ENCODE measurements around the gene PPP1R26. TPM values are rescaled to one million over a fixed set of nuclear protein-coding genes. Genes with fewer than 3 reads are reported as not detected.
A peak's percentile ranks its signal among the peaks of the same experiment; 100 is the strongest.
"Not testable (repeated sequence)": the region's sequence is repeated elsewhere in the genome, so short reads cannot be mapped to it uniquely, and the experiment has no call there.

PPP1R26 gene, protein sequence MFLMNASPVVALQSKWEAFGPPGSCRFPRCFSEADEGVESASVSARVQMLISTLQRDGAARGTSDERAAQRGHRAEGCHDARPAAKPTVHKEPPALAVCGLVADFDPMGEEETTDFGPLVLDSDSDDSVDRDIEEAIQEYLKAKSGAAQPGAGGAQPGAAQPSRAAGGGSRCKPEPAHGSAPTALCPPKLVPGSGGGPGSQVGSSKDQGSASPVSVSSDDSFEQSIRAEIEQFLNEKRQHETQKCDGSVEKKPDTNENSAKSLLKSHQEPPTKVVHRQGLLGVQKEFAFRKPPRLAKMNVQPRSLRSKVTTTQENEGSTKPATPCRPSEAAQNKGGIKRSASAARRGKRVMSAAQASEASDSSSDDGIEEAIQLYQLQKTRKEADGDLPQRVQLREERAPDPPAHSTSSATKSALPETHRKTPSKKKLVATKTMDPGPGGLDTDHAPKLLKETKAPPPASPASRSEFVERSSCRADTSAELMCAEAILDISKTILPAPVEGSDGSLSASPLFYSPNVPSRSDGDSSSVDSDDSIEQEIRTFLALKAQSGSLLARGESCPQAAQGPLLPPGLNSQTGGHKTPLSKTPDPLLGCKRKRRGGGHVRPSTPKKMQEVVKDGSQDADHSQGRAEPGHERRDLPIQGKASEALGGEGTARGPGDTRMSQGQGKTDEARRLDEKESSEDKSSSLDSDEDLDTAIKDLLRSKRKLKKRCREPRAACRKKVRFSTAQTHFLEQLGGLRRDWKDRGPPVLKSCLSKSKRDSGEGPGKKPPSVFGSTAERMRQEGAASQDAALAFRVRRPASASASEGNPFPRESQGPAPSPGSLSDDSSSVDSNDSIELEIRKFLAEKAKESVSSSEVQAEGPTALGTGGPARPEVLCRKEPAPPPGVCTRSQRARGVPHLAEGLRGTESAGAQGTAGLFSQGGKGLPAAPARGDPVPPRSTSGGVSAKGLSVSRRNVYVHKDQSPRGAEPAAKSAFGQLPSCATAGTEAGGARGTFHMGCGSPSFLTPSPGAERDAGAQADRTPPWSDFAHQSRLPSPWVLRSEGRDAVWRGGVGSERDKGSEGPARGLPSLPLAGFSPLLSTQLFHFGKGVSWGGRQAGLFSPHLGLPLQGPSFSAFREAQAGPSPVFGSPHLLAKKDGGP (N-terminal part only)
- total RNA-seq, result under 1 TPM; 0.29 to 0.32 TPM

DNA sequence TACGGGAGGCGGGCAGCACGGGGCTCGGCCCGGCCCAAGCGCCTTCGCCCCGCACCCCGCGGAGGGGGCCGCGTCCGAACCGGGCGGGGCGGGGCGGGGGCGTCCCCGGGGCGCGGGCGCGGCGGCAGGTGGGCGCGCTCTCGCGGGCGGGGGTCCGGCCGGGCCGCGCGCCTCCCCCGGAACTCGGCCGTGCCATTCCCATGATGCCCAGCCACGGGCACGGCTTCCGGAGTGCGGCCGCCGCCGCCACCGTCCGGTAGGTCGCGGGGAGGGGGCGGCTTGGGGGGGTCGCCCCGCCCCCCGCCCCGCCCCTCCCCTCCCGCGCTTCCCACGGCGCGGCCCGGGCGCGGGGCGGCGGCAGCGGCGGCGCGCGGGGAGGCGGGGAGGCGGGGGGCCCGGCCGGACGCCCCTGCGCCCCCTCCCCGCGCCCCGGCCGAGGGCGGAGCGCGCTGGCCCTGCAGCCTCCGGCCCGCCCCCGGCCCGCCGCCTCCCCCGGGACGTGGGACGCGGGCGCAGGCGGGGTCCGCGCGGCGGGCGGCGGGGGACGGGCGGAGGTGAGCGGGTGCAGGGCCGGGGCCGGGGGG, at the start of gene PPP1R26:
Gene PPP1R26, plus strand, starts transcription at position 314 of the 584 bp plus-strand sequence. CDS start 4,729 bp downstream, outside the sequence.
- intact Hi-C loops (cut with micrococcal nuclease), result no loop called here
- H3K4me3 Mint-ChIP-seq, result peak within 1 kb of the TSS; percentile 68
- no peak for DNase-seq
- no peak within 1 kb of the TSS for H3K27ac Mint-ChIP-seq
- no peaks in the 10 kb centered on the region for H3K9me3 Mint-ChIP-seq
- CTCF ChIA-PET, result no interaction called here
- peaks cover 3% of the 10 kb centered on the region for H3K36me3 Mint-ChIP-seq (ENCODE audit: low read depth)
- H3K27me3 Mint-ChIP-seq (ENCODE audit: low read depth), result peaks cover 39% of the 10 kb centered on the region
- peaks cover 4% of the 10 kb centered on the region for H3K4me1 Mint-ChIP-seq (ENCODE audit: low read depth)

DNA sequence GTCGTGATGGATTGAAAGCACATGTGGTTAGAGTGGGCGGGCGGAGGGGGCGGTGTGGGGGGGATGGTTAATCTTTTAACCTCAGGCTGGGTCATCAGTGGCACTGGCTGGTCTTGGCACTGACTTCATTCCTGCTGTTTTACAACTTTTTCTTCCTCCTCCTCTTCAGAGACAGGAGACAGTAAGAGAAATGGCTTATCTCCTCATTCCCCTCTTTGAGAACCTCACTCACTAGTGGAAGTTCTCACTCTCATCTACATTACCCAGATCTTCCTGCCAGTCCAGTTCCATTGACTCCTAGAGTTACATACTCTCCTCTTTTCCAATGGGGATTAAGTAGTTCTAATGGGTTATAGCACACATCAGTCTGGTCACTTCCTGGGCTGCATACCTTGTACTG, 42.3 kb upstream of the PPP1R26 start:
- H3K27me3 Mint-ChIP-seq (ENCODE audit: low read depth), result peaks cover 24% of the 10 kb centered on the region
- no peak overlapping the region for H3K27ac Mint-ChIP-seq
- H3K4me3 Mint-ChIP-seq, result no peak overlapping the region
- no peaks in the 10 kb centered on the region for H3K4me1 Mint-ChIP-seq (ENCODE audit: low read depth)
- H3K36me3 Mint-ChIP-seq (ENCODE audit: low read depth), result no peaks in the 10 kb centered on the region
- peaks cover 8% of the 10 kb centered on the region for H3K9me3 Mint-ChIP-seq
- intact Hi-C loops (cut with micrococcal nuclease), result no loop called here
- CTCF ChIA-PET, result no interaction called here
- DNase-seq, result no peak

DNA sequence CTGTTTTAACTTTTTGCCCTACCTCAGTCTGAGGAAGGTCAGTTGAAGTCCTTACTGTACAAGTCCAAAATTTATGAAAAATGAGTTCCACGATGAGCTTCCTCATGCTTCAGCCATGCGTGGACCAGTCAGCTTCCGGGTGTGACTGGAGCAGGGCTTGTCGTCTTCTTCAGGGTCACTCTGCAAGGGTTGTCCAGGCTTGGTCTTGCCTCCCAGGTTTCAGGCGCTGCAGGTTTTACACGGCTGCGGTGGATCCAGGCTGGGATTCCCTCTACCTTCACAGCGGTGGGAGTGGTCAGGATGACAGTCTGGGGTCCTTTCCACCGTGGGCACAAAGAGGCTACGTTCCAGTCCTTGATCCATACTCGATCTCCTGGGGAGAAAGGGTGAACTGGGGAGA, 41.9 kb upstream of the PPP1R26 start:
- DNase-seq; intact Hi-C loops (cut with micrococcal nuclease); CTCF ChIA-PET; H3K4me3 Mint-ChIP-seq; H3K27ac Mint-ChIP-seq; H3K4me1 Mint-ChIP-seq (ENCODE audit: low read depth); H3K36me3 Mint-ChIP-seq (ENCODE audit: low read depth); H3K9me3 Mint-ChIP-seq: not testable (repeated sequence)
- H3K27me3 Mint-ChIP-seq (ENCODE audit: low read depth), result peaks cover 24% of the 10 kb centered on the region

DNA sequence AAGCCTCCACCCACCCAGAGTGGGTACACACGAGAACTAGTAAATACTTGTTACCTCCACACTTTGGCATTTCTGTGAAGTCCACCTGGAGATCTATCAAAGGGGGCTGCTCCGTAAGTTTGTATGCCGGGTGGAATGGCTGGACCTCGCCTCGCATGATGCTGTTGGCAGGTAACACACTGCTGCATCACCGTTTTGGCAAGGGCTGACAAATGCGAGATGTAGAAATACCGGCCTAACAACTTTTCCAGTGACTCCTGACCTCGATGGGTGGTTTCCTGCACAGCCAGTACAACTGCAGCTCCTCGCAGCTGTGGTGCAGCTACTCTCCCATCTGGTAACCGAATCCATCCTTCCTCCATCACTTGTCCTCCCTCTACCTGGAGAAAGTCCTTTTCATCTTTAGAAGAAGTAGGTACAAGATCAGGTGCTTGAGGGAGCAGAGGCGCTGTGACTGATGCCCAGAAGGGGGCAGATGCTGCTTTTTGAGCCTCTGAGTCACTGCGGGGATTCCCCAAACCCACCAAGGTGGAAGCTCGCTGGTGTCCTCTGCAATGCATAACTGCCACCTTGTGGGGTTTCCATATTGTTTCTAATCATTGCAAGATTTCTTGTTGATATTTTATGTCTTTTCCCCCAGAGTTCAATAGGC, 40.9 kb upstream of the PPP1R26 start:
- H3K4me3 Mint-ChIP-seq; CTCF ChIA-PET; intact Hi-C loops (cut with micrococcal nuclease); H3K4me1 Mint-ChIP-seq (ENCODE audit: low read depth); H3K9me3 Mint-ChIP-seq; H3K27ac Mint-ChIP-seq; H3K36me3 Mint-ChIP-seq (ENCODE audit: low read depth): not testable (repeated sequence)
- peak; percentile 67 for DNase-seq
- peaks cover 26% of the 10 kb centered on the region for H3K27me3 Mint-ChIP-seq (ENCODE audit: low read depth)

DNA sequence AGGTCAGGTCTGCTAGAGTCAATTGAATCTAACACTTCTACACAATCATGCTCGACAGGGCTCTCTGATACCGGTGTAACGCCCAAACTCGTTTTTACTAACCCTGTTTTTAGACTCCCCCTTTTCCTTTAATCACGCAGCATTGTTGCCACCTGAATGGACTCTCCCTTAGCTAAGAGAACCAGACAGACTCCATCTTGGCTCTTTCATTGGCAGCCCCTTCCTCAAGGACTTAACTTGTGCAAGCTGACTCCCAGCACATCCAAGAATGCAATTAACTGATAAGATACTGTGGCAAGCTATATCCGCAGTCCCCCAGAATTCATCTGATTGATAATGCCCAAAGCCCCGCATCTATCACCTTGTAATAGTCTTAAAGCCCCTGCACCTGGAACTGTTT, 40.1 kb upstream of the PPP1R26 start:
- DNase-seq; H3K9me3 Mint-ChIP-seq; H3K4me1 Mint-ChIP-seq (ENCODE audit: low read depth); H3K4me3 Mint-ChIP-seq; CTCF ChIA-PET; H3K27ac Mint-ChIP-seq; H3K36me3 Mint-ChIP-seq (ENCODE audit: low read depth); intact Hi-C loops (cut with micrococcal nuclease): not testable (repeated sequence)
- H3K27me3 Mint-ChIP-seq (ENCODE audit: low read depth), result peaks cover 26% of the 10 kb centered on the region

DNA sequence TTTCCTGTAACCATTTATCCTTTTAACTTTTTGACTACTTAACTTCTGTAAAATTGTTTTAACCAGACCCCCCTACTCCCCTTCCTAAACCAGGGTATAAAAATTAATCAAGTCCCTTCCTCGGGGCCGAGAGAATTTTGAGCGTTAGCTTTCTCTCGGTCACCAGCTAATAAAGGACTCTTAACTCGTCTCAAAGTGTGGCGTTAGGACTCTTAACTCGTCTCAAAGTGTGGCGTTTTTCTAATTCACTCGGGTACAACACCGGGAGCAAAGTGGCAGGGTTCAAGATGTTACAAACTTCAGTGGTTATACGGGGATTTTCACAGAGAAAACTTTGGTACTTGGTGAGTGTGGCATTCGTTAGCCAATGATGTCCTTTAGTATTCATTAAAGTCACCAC, 39.7 kb upstream of the PPP1R26 start:
- peaks cover 2% of the 10 kb centered on the region for H3K4me1 Mint-ChIP-seq (ENCODE audit: low read depth)
- no peak overlapping the region for H3K4me3 Mint-ChIP-seq
- H3K9me3 Mint-ChIP-seq, result peaks cover 8% of the 10 kb centered on the region
- no peak for DNase-seq
- peaks cover 24% of the 10 kb centered on the region for H3K27me3 Mint-ChIP-seq (ENCODE audit: low read depth)
- CTCF ChIA-PET, result no interaction called here
- intact Hi-C loops (cut with micrococcal nuclease), result no loop called here
- H3K36me3 Mint-ChIP-seq (ENCODE audit: low read depth), result no peaks in the 10 kb centered on the region
- H3K27ac Mint-ChIP-seq, result no peak overlapping the region

DNA sequence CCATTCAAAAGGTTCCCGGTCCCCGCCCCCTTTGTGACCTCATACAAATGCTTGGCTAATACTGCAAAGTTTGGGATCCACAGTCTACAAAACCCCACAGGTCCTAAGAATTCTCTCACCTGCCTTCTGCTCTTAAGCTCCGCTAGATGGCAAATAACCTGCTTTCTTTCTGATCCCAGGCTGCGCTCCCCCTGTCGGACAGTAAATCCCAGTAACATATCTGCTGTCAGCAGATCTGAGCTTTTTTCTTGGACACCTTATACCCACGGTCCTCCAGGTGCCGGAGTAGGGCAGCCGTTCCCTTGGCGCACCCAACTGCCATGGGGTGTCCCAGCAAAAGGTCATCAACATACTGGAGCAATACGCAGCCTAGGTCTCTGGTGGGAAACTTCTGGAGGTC, 39.0 kb upstream of the PPP1R26 start:
- Mint-ChIP-seq H3K9me3 (peaks cover 8% of the 10 kb centered on the region), H3K27me3 (ENCODE audit: low read depth) (peaks cover 23% of the 10 kb centered on the region), H3K4me3 (no peak overlapping the region), H3K36me3 (ENCODE audit: low read depth) (no peaks in the 10 kb centered on the region), H3K27ac (no peak overlapping the region), H3K4me1 (ENCODE audit: low read depth) (peaks cover 6% of the 10 kb centered on the region)
- CTCF ChIA-PET, result no interaction called here
- intact Hi-C loops (cut with micrococcal nuclease), result no loop called here
- DNase-seq, result no peak

DNA sequence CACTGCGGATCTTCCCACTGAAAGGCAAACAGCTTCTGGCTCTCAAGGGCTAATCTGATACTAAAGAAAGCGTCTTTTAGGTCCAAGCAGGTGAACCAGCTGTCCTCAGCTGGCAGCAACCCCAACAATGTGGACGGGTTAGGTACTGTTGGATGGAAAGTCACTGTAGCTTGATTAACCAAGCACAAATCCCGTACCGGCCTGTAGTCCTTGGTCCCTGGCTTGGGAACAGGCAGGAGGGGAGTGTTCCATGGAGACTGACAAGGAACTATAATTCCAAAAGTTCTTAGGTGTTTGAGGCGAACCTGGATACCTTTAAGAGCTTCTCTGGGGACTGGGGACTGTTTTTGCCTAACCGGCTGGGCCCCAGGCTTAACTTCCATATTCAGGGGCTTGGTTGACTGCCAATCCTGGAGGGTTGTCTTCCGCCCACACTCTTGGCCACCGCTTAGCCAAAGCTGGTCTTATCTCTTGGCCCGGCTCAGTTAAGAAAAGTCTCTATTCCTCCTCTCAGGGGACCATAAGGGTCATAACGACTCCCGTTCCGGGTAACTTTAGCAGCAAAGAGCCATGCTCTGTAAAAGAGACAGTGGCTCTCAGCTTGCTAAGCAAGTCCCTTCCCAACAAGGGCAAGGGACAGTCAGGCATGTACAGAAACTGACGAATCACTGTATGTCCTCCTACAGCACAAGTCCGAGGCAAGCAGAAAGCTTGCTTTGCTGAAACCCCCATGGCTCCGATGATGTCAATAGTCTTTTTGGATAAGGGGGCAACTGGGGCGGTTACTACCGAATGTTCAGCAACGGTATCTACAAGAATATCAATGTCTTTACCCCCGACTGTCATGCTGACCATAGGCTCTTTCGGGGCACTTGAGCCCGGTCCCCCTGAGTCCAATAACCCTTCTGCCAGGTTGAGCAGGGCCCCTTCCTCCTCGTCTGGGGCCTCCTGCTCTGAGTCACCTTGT, 38.2 kb upstream of the PPP1R26 start:
- H3K4me3 Mint-ChIP-seq; intact Hi-C loops (cut with micrococcal nuclease); DNase-seq; H3K27ac Mint-ChIP-seq; H3K9me3 Mint-ChIP-seq; H3K4me1 Mint-ChIP-seq (ENCODE audit: low read depth); H3K36me3 Mint-ChIP-seq (ENCODE audit: low read depth): not testable (repeated sequence)
- H3K27me3 Mint-ChIP-seq (ENCODE audit: low read depth), result peaks cover 21% of the 10 kb centered on the region
- CTCF ChIA-PET, result interaction anchor here (0.6 kb wide), 1 partner anchor 28 kb away, joined by 5 read pairs; no protein-coding TSS in a partner anchor

DNA sequence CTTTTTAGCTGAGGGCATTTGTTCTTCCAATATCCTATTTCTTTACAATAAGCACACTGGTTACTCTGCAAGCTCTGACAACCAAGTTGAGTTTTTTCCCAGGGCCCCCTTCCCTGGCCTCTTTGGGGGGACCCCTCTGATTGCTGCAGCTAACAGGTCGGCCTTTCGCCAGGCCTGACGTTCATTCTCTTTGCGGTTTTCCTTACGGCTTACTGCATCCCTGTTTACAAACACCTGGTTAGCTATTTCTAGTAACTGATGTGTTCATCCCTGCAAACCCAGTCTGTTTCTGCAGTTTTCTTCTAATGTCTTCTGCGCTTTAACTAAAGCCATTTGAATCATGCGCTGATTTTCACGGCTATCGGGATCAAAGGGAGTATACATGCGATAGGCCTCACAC, 37.5 kb upstream of the PPP1R26 start:
- DNase-seq, result no peak
- intact Hi-C loops (cut with micrococcal nuclease), result no loop called here
- Mint-ChIP-seq H3K27me3 (ENCODE audit: low read depth) (peaks cover 21% of the 10 kb centered on the region), H3K27ac (no peak overlapping the region), H3K9me3 (peaks cover 5% of the 10 kb centered on the region), H3K4me3 (no peak overlapping the region), H3K36me3 (ENCODE audit: low read depth) (no peaks in the 10 kb centered on the region), H3K4me1 (ENCODE audit: low read depth) (peaks cover 7% of the 10 kb centered on the region)
- CTCF ChIA-PET, result interaction anchor here (0.6 kb wide), 1 partner anchor 27 kb away, joined by 5 read pairs; no protein-coding TSS in a partner anchor

DNA sequence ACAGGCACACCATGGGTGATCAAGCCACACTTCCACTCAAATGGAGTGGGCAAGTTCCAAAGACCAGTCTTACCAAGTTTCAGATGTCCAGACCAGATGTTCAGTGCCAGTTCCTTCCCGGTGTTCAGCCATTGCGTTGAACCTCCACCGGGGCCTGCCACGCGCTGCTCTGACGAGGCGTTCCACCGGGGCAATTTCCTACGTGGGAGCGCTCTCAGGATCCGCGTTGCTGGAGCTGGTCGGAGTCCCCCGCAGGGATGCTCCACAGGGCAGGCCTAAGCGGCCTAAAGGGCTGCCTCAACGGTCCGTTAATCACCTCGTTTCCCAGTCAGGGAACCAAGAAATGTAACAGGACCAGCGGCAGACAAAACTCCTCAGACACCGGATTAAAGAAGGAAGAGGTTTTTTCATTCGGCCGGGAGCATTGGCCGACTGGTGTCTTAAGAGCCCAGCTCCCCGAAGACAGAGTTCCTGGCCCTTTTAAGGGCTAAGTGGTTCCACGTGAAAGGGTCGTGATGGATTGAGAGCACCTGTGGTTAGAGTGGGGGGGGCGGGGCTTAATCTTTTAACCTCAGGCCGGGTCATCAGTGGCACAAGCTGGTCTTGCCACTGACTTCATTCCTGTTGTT, 35.7 kb upstream of the PPP1R26 start:
- Mint-ChIP-seq H3K4me3 (no peak overlapping the region), H3K36me3 (ENCODE audit: low read depth) (no peaks in the 10 kb centered on the region), H3K4me1 (ENCODE audit: low read depth) (peaks cover 7% of the 10 kb centered on the region), H3K27ac (no peak overlapping the region), H3K9me3 (no peaks in the 10 kb centered on the region), H3K27me3 (ENCODE audit: low read depth) (peaks cover 16% of the 10 kb centered on the region)
- CTCF ChIA-PET, result no interaction called here
- intact Hi-C loops (cut with micrococcal nuclease), result no loop called here
- DNase-seq, result no peak

DNA sequence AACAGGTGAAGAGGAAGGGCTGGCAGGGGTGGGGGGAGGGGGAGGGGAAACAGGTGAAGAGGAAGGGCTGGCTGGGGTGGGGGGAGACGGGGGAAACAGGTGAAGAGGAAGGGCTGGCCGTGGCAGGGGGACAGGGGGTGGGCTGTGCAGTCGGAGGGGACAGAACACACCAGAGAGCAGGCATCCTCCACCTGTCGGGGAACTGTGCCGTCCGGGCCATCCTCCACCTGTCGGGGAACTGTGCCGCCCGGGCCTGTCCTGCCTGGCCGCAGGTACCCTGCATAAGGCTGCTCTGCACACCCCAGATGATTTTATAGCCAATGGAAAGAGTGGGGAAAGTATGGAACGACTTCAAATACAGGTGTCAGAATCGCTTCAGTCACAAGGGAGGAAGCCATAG, 32.5 kb upstream of the PPP1R26 start:
- CTCF ChIA-PET, result no interaction called here
- intact Hi-C loops (cut with micrococcal nuclease), result no loop called here
- no peak for DNase-seq
- Mint-ChIP-seq H3K4me1 (ENCODE audit: low read depth) (peaks cover 7% of the 10 kb centered on the region), H3K27ac (no peak overlapping the region), H3K27me3 (ENCODE audit: low read depth) (peaks cover 4% of the 10 kb centered on the region), H3K9me3 (no peaks in the 10 kb centered on the region), H3K4me3 (no peak overlapping the region), H3K36me3 (ENCODE audit: low read depth) (no peaks in the 10 kb centered on the region)
